ENCODE data around the gene RETREG1. TPM values are rescaled to one million over a fixed set of nuclear protein-coding genes. Genes with fewer than 3 reads are reported as not detected.
A peak's percentile ranks its signal among the peaks of the same experiment; 100 is the strongest.

The RETREG1 gene
- total and polyA plus RNA-seq, 2 of the 13 experiments (the other 11 are each of a cell fraction or from before 2014, with no cell fraction given) = 0.07 TPM; not detected in 1

DNA sequence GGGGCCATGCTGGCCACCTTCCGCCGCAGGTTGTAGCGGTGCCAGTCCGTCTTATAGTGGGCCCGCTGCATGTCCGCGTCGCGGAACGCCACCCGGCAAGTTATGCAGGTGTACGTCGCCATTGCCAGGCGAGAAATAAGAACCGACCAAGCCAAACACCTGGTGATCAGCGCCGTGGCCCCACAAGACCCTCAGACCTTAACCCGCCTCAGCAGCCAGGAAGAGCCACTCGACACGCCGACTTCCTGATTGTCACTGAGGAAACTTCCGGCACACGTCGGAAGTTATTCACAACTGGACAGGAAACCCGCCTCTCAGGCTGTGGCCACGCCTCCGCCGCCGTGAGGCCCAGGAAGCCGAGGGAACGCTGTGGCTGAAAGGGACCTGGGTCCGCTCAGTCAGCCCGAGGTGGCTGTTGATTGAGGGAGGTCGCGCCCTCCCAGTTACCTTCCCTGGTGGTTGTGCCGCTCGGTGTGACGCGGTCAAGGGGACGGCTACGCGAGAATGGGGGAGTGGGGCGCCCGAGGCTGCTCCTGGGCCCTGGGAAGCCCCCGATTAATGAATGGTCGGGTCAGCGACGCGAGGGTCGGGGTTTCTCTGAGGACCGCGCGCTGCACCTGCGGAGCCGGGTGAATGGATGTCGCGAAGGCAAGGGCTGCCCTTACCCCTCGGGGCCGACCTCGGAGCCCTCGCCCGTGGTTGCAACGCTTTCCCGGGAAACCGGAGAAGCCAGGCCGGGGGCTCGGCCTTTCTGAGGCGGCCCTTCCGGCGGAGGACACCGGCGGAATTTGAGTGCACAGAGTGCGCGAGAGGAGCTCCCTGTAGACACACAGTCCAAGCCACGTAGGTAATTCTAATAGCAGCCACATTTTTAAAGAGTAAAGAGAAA, 151.0 kb downstream of the RETREG1 start, which contains the start of gene ZNF622 (continued):
- TF ChIP-seq MTA1 (CRISPR knock-in tag; IDR thresholded peaks at IDR 0.05; ENCODE audit: borderline replicate concordance) (no peak; the same call in 1 of the 2 replicates), NR2F1 (CRISPR knock-in tag; IDR thresholded peaks at IDR 0.05) (no peak; a peak in 1 of 4 replicates), ZNF20 (CRISPR knock-in tag; IDR thresholded peaks at IDR 0.05) (0 out of 2 replicates have a peak, but pooled peaks have one; percentile 12), ZNF75D (CRISPR knock-in tag; IDR thresholded peaks at IDR 0.05; ENCODE audit: borderline replicate concordance) (no peak), ZNF768 (CRISPR knock-in tag; IDR thresholded peaks at IDR 0.05) (peak; percentile 16; the same call in 1 of the 2 replicates), RCOR2 (CRISPR knock-in tag; IDR thresholded peaks at IDR 0.05) (no peak), CENPT (CRISPR knock-in tag; IDR thresholded peaks at IDR 0.05; ENCODE audit: low read depth) (no peak; the same call in 1 of the 2 replicates), SNAPC2 (CRISPR knock-in tag; IDR thresholded peaks at IDR 0.05) (no peak), TP53 (CRISPR knock-in tag; conservative IDR thresholded peaks at IDR 0.05) (peak; percentile 35; the same call in 1 of the 2 replicates), ZBTB7A (CRISPR knock-in tag; IDR thresholded peaks at IDR 0.05) (0 out of 2 replicates have a peak, but pooled peaks have one; percentile 54), HDAC2 (CRISPR knock-in tag; IDR thresholded peaks at IDR 0.05) (peak; percentile 64), HINFP (CRISPR knock-in tag; IDR thresholded peaks at IDR 0.05; ENCODE audit: low read depth) (0 out of 2 replicates have a peak, but pooled peaks have one; percentile 24), ZNF296 (CRISPR knock-in tag; conservative IDR thresholded peaks at IDR 0.05) (no peak), AGO1 (IDR thresholded peaks at IDR 0.05; ENCODE audit: low read depth, low read length, poor library complexity, severe bottlenecking) (no peak), ZNF33A (CRISPR knock-in tag; IDR thresholded peaks at IDR 0.05; ENCODE audit: borderline replicate concordance) (no peak), GFI1 (CRISPR knock-in tag; IDR thresholded peaks at IDR 0.05; ENCODE audit: borderline replicate concordance) (no peak), CEBPG (CRISPR knock-in tag; IDR thresholded peaks at IDR 0.05) (peak; percentile 32; the same call in 1 of the 2 replicates), TAF1 (CRISPR knock-in tag; IDR thresholded peaks at IDR 0.05) (peak; percentile 93), PRDM4 (CRISPR knock-in tag; IDR thresholded peaks at IDR 0.05; ENCODE audit: borderline replicate concordance) (no peak)
- TF ChIP-seq, protein P1, sequence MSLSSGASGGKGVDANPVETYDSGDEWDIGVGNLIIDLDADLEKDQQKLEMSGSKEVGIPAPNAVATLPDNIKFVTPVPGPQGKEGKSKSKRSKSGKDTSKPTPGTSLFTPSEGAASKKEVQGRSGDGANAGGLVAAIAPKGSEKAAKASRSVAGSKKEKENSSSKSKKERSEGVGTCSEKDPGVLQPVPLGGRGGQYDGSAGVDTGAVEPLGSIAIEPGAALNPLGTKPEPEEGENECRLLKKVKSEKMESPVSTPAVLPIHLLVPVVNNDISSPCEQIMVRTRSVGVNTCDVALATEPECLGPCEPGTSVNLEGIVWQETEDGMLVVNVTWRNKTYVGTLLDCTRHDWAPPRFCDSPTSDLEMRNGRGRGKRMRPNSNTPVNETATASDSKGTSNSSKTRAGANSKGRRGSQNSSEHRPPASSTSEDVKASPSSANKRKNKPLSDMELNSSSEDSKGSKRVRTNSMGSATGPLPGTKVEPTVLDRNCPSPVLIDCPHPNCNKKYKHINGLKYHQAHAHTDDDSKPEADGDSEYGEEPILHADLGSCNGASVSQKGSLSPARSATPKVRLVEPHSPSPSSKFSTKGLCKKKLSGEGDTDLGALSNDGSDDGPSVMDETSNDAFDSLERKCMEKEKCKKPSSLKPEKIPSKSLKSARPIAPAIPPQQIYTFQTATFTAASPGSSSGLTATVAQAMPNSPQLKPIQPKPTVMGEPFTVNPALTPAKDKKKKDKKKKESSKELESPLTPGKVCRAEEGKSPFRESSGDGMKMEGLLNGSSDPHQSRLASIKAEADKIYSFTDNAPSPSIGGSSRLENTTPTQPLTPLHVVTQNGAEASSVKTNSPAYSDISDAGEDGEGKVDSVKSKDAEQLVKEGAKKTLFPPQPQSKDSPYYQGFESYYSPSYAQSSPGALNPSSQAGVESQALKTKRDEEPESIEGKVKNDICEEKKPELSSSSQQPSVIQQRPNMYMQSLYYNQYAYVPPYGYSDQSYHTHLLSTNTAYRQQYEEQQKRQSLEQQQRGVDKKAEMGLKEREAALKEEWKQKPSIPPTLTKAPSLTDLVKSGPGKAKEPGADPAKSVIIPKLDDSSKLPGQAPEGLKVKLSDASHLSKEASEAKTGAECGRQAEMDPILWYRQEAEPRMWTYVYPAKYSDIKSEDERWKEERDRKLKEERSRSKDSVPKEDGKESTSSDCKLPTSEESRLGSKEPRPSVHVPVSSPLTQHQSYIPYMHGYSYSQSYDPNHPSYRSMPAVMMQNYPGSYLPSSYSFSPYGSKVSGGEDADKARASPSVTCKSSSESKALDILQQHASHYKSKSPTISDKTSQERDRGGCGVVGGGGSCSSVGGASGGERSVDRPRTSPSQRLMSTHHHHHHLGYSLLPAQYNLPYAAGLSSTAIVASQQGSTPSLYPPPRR (CRISPR knock-in tag; IDR thresholded peaks at IDR 0.05; ENCODE audit: borderline replicate concordance) = no peak

Data from HepG2 (cell line).